CD4-positive, alpha-beta T cell (primary cell): Measurements from ENCODE around the gene CSTB. TPM values are rescaled to one million over a fixed set of nuclear protein-coding genes. Genes with fewer than 3 reads are reported as not detected.

Experiments
- ATAC-seq: fragments of 200-7000 bp; cut with Tn5 transposase; one replicate; pipeline ENCODE4 v1.10.0; 2022; ENCODE audit warnings: mild to moderate bottlenecking; ENCODE audit not compliant: poor library complexity
- CTCF ChIA-PET: fragments of 350-600 bp; sonication (Branson Sonifier 250); formaldehyde crosslinking; loops from one replicate; lab custom pipeline; 2021; ENCODE audit warnings: antibody characterized with exemption, inconsistent platforms; lab: Charles Lee
- POLR2A ChIA-PET: fragments of 350-600 bp; sonication (Branson Sonifier 250); formaldehyde crosslinking; loops from one replicate; lab custom pipeline; 2021; ENCODE audit warnings: antibody characterized with exemption, inconsistent platforms; lab: Charles Lee
- DNase-seq, 14 experiments: peaks; one replicate each; pipeline ENCODE4 v3.0.0-alpha.2; 2013 to 2020; ENCODE audit warnings: mixed read lengths in 2 of 14
- H3K27ac ChIP-seq, 2 donors: one replicate each; pipeline versions ENCODE4 v1.5.1 to v1.7.0; 2013; ENCODE audit warnings: low read length in 2 of 2, low read depth in 1 of 2, mild to moderate bottlenecking in 1 of 2
- H3K27me3 ChIP-seq, 2 experiments: 1 replicate in 1 of 2; 2 replicates in 1 of 2; pipeline versions ENCODE4 v1.6.1 to v1.7.0; 2013; ENCODE audit warnings: low read length in 2 of 2, control low read depth in 1 of 2, mild to moderate bottlenecking in 1 of 2, moderate library complexity in 1 of 2; ENCODE audit not compliant: insufficient read depth in 2 of 2, control insufficient read depth in 1 of 2
- H3K36me3 ChIP-seq: one replicate; pipeline ENCODE4 v1.6.1; 2013; ENCODE audit warnings: low read length, control low read depth; ENCODE audit not compliant: insufficient read depth
- H3K4me1 ChIP-seq: one replicate; pipeline ENCODE4 v1.6.1; 2013; ENCODE audit warnings: low read length, control low read depth; ENCODE audit not compliant: insufficient read depth
- H3K4me3 ChIP-seq: one replicate; pipeline ENCODE4 v1.5.1; 2013; ENCODE audit warnings: mild to moderate bottlenecking, low read length, moderate library complexity
- H3K9me3 ChIP-seq, 2 experiments: 1 replicate in 1 of 2; 2 replicates in 1 of 2; pipeline versions ENCODE4 v1.6.1 to v1.7.0; 2013; ENCODE audit warnings: low read length in 2 of 2, mild to moderate bottlenecking in 2 of 2, control low read depth in 1 of 2, moderate library complexity in 1 of 2; ENCODE audit not compliant: control insufficient read depth in 1 of 2, insufficient read depth in 1 of 2
- H3K27ac Mint-ChIP-seq: one replicate; pipeline ENCODE4 v1.8.0; 2020; ENCODE audit warnings: mixed read lengths
- H3K27me3 Mint-ChIP-seq: one replicate; pipeline ENCODE4 v1.8.0; 2021; ENCODE audit warnings: mixed read lengths
- H3K36me3 Mint-ChIP-seq: one replicate; pipeline ENCODE4 v1.8.0; 2021; ENCODE audit warnings: low read depth, mixed read lengths
- H3K4me1 Mint-ChIP-seq: one replicate; pipeline ENCODE4 v1.8.0; 2021; ENCODE audit warnings: low read depth, mixed read lengths
- H3K4me3 Mint-ChIP-seq: one replicate; pipeline ENCODE4 v1.8.0; 2020; ENCODE audit warnings: mild to moderate bottlenecking, mixed read lengths
- H3K9me3 Mint-ChIP-seq: one replicate; pipeline ENCODE4 v1.8.0; 2020; ENCODE audit warnings: mixed read lengths
- CTCF ChIP-seq: fragments of 200-600 bp; IDR thresholded peaks from one replicate; pipeline ENCODE4 v1.8.0; 2022; ENCODE audit warnings: antibody characterized with exemption, mild to moderate bottlenecking
- intact Hi-C, 2 experiments: fragments of 100-400 bp; cut with DNase I in 1 of 2; cut with micrococcal nuclease in 1 of 2; formaldehyde crosslinking; loops; one replicate each; pipeline versions ENCODE4 v1.15.1 to v1.9.0; 2023 to 2025; cut with DNase I, micrococcal nuclease
- total RNA-seq, 174 experiments: library from RNA in 2 of 174; stranded (reverse) in 2 of 174; gene quantifications; one replicate each; pipeline ENCODE4 v1.2.3 and lab custom pipeline; 2021 to 2026

The CSTB gene
- total RNA-seq, 2 experiments from 2014 or later = 13.4 to 14.5 TPM

- H3K4me1 Mint-ChIP-seq = peaks cover 41% of the 10 kb centered on the region
- peak overlapping the region; percentile 79 for H3K4me3 Mint-ChIP-seq
- peaks cover 58% of the 10 kb centered on the region for H3K4me1 ChIP-seq
- peaks cover 16% of the 10 kb centered on the region for H3K36me3 Mint-ChIP-seq
- H3K4me3 ChIP-seq = peak overlapping the region; percentile 34
- H3K36me3 ChIP-seq = peaks cover 4% of the 10 kb centered on the region
- H3K9me3 ChIP-seq = no peaks in the 10 kb centered on the region
- ATAC-seq (peak; percentile 45), DNase-seq (peak in 3 of 14 experiments; percentile 48 to 69 (median 59))
- TF ChIP-seq CTCF = no peak
- no peaks in the 10 kb centered on the region for H3K9me3 Mint-ChIP-seq
- H3K27me3 ChIP-seq = no peaks in the 10 kb centered on the region
- peak overlapping the region; percentile 95 for H3K27ac Mint-ChIP-seq
- H3K27me3 Mint-ChIP-seq = no peaks in the 10 kb centered on the region
- H3K27ac ChIP-seq = peak overlapping the region in 1 of 2 donors; percentile 65
- intact Hi-C loops = loop anchor here in 1 of 2 experiments (2.0 kb wide), 1 partner anchor 15 kb away; the partner anchor contains the start of gene PDXK
- POLR2A ChIA-PET = interaction anchor here (1.3 to 2.4 kb wide), 2 partner anchors 14 to 73 kb away, joined by 5 to 10 read pairs; no protein-coding TSS in a partner anchor
- CTCF ChIA-PET = no interaction called here
These were observed 42.5 kb downstream of the CSTB start for GRCh38 chr21:43733529-43734071.

GRCh38 chr21:43733060-43733459, 43.0 kb downstream of the CSTB start:
- peak overlapping the region in 1 of 2 donors; percentile 65 for H3K27ac ChIP-seq
- CTCF ChIA-PET = no interaction called here

More at GRCh38 chr21:43733060-43733459, 43.0 kb downstream of the CSTB start:
- peak; percentile 19 for ATAC-seq
- DNase-seq = peak in 4 of 14 experiments; percentile 42 to 75 (median 64)
- Mint-ChIP-seq H3K4me3 (peak overlapping the region; percentile 79), H3K27me3 (no peaks in the 10 kb centered on the region), H3K36me3 (peaks cover 11% of the 10 kb centered on the region), H3K4me1 (peaks cover 46% of the 10 kb centered on the region), H3K9me3 (no peaks in the 10 kb centered on the region), H3K27ac (peak overlapping the region; percentile 95)
- H3K27me3 ChIP-seq = no peaks in the 10 kb centered on the region
- H3K9me3 ChIP-seq = no peaks in the 10 kb centered on the region
- peaks cover 4% of the 10 kb centered on the region for H3K36me3 ChIP-seq
- H3K4me1 ChIP-seq = peaks cover 64% of the 10 kb centered on the region
- intact Hi-C loops = loop anchor here in 1 of 2 experiments (2.0 kb wide), 1 partner anchor 14 kb away; the partner anchor contains the start of gene PDXK
- TF ChIP-seq CTCF = no peak
- POLR2A ChIA-PET = interaction anchor here (1.3 to 2.4 kb wide), 2 partner anchors 13 to 72 kb away, joined by 5 to 10 read pairs; no protein-coding TSS in a partner anchor
- H3K4me3 ChIP-seq = peak overlapping the region; percentile 34
